ENCODE data around the gene RIC8B.
"Not testable (repeated sequence)": the region's sequence is repeated elsewhere in the genome, so short reads cannot be mapped to it uniquely, and the experiment has no call there.

The RIC8B gene

GRCh38 chr12:106911581-106911980 is 137.1 kb downstream of the RIC8B start:
- in situ Hi-C loops (cut with HindIII; ENCODE audit: low pct_ligation_motif_present, low pct_unique_long_range_greater_than_20kb, low sequenced_read_pairs), result loop anchor here (25.0 kb wide), 1 partner anchor 524 kb away; no protein-coding TSS in a partner anchor
- no peak for DNase-seq

GRCh38 chr12:106913456-106913855 is 139.0 kb downstream of the RIC8B start:
- no peak for DNase-seq
- in situ Hi-C loops (cut with HindIII; ENCODE audit: low pct_ligation_motif_present, low pct_unique_long_range_greater_than_20kb, low sequenced_read_pairs), result loop anchor here (25.0 kb wide), 1 partner anchor 526 kb away; no protein-coding TSS in a partner anchor

- no peak for DNase-seq
- in situ Hi-C loops (cut with HindIII; ENCODE audit: low pct_ligation_motif_present, low pct_unique_long_range_greater_than_20kb, low sequenced_read_pairs), result loop anchor here (25.0 kb wide), 1 partner anchor 528 kb away; no protein-coding TSS in a partner anchor
Measured at GRCh38 chr12:106914796-106915634, 140.5 kb downstream of the RIC8B start.

GRCh38 chr12:106915635-106916026 is 141.1 kb downstream of the RIC8B start:
- DNase-seq, result no peak
- in situ Hi-C loops (cut with HindIII; ENCODE audit: low pct_ligation_motif_present, low pct_unique_long_range_greater_than_20kb, low sequenced_read_pairs), result loop anchor here (25.0 kb wide), 1 partner anchor 528 kb away; no protein-coding TSS in a partner anchor

- in situ Hi-C loops (cut with HindIII; ENCODE audit: low pct_ligation_motif_present, low pct_unique_long_range_greater_than_20kb, low sequenced_read_pairs), result loop anchor here (25.0 kb wide), 1 partner anchor 530 kb away; no protein-coding TSS in a partner anchor
Measured at GRCh38 chr12:106917503-106917902, 143.0 kb downstream of the RIC8B start.

GRCh38 chr12:106918746-106919145 is 144.3 kb downstream of the RIC8B start:
- peak; percentile 47 for DNase-seq
- in situ Hi-C loops (cut with HindIII; ENCODE audit: low pct_ligation_motif_present, low pct_unique_long_range_greater_than_20kb, low sequenced_read_pairs), result loop anchor here (25.0 kb wide), 1 partner anchor 531 kb away; no protein-coding TSS in a partner anchor

More at GRCh38 chr12:106917503-106917902, 143.0 kb downstream of the RIC8B start:
- DNase-seq, result no peak

GRCh38 chr12:106919910-106920544 is 145.5 kb downstream of the RIC8B start:
- in situ Hi-C loops (cut with HindIII; ENCODE audit: low pct_ligation_motif_present, low pct_unique_long_range_greater_than_20kb, low sequenced_read_pairs), result loop anchor here (25.0 kb wide), 1 partner anchor 533 kb away; no protein-coding TSS in a partner anchor
- peak; percentile 68 for DNase-seq

GRCh38 chr12:106921976-106922375 is 147.5 kb downstream of the RIC8B start:
- DNase-seq, result not testable (repeated sequence)
- in situ Hi-C loops (cut with HindIII; ENCODE audit: low pct_ligation_motif_present, low pct_unique_long_range_greater_than_20kb, low sequenced_read_pairs), result loop anchor here (25.0 kb wide), 1 partner anchor 535 kb away; no protein-coding TSS in a partner anchor

GRCh38 chr12:106923594-106923993 is 149.1 kb downstream of the RIC8B start:
- not testable (repeated sequence) for DNase-seq
- in situ Hi-C loops (cut with HindIII; ENCODE audit: low pct_ligation_motif_present, low pct_unique_long_range_greater_than_20kb, low sequenced_read_pairs), result loop anchor here (25.0 kb wide), 1 partner anchor 536 kb away; no protein-coding TSS in a partner anchor

- DNase-seq, result no peak
- in situ Hi-C loops (cut with HindIII; ENCODE audit: low pct_ligation_motif_present, low pct_unique_long_range_greater_than_20kb, low sequenced_read_pairs), result loop anchor here (25.0 kb wide), 1 partner anchor 537 kb away; no protein-coding TSS in a partner anchor
Measured at GRCh38 chr12:106924268-106924861, 149.9 kb downstream of the RIC8B start.

- no peak for DNase-seq
- in situ Hi-C loops (cut with HindIII; ENCODE audit: low pct_ligation_motif_present, low pct_unique_long_range_greater_than_20kb, low sequenced_read_pairs), result no loop called here
Measured at GRCh38 chr12:106926657-106927056, 152.2 kb downstream of the RIC8B start.

- in situ Hi-C loops (cut with HindIII; ENCODE audit: low pct_ligation_motif_present, low pct_unique_long_range_greater_than_20kb, low sequenced_read_pairs), result no loop called here
Measured at GRCh38 chr12:106934277-106934676, 159.8 kb downstream of the RIC8B start.

More at GRCh38 chr12:106934277-106934676, 159.8 kb downstream of the RIC8B start:
- DNase-seq, result no peak
